ENCODE data around the gene HPCA.

The HPCA gene

DNA sequence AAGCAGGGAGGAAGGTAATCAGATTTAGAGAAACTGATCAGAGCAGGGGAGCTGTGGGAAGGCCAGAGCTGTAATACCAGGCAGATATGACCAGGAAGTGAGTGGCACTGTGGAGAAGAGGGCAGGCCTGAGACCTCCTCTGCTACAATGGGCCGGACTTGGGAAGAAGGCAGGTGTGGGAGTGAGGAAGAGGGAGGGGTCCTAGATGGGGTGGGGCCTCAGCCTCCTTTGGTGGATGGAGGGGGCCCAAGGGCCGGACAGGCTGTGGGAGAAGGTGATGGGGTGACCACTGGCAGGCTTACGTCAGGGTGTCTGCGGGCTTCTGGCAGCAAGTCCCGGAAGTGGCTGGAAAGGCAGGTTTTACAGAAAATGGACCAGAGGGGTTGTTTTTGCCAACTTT, 5.0 kb upstream of the HPCA start:
- H3K9me3 ChIP-seq = no peaks in the 10 kb centered on the region

DNA sequence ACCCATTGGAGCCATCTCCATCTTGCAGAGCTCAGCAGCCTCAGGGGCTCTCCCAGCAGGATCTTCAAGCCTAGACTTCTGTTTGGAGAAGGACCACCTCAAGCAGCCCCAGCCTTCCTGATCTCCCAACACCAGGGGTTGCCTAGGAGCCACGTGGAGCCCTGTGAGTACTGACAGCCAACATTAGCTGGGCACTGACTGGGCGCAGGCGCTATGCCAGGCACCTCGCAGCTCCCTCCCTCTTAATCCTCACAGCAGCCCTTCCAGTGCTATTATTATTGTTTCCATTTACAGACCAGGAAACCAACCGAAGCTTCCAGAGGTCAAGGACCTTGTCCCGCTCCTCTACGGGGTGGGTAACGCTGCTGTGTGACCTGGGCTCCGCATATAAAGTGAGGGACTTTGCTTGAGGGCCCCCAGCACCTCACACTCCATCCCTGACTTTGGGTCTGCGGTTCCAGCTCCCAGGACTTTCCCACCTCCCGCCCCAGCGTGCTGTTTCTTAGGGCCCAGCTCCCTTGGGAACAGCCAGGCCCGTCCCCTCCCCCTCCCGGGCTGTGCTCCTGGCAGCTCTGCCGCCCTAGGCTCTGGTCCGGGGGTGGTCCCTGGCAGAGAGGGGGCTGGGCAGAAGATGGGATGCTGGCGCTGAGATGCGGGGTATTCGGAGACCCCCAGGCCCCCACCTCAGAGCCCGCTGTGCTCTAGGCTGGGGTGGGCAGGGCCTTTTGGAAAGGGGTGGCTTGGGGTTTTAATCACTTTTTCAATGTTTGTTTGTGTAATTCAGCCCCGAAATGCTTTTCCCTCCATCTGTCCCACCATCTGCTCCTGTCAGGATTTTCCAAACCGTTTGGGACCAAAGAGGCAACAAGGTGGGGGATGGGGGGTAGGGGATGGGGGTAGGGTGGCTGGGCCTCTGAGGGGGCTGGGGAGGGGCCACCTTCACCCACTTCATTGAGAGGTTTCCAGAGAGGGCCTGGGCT, 4.1 kb upstream of the HPCA start:
- Histone ChIP-seq H3K27ac (no peak overlapping the region), H3K4me2 (peak overlapping the region; percentile 28), H3K9ac (no peak overlapping the region), H3K9me3 (no peaks in the 10 kb centered on the region), H3K4me3 (no peak overlapping the region), H3K27me3 (peaks cover 22% of the 10 kb centered on the region), H4K20me1 (no peaks in the 10 kb centered on the region), H3K36me3 (no peaks in the 10 kb centered on the region), H3K4me1 (peaks cover 7% of the 10 kb centered on the region)
- no peak for TF ChIP-seq Cebpa-rat (IDR thresholded peaks at IDR 0.05)

More for the DNA sequence above, 5.0 kb upstream of the HPCA start:
- H3K27me3 ChIP-seq = peaks cover 14% of the 10 kb centered on the region
- H3K4me2 ChIP-seq = no peak overlapping the region
- no peak overlapping the region for H3K9ac ChIP-seq
- TF ChIP-seq Cebpa-rat (IDR thresholded peaks at IDR 0.05) = no peak
- H3K27ac ChIP-seq = no peak overlapping the region
- H4K20me1 ChIP-seq = no peaks in the 10 kb centered on the region
- no peaks in the 10 kb centered on the region for H3K36me3 ChIP-seq
- H3K4me1 ChIP-seq = peaks cover 14% of the 10 kb centered on the region
- H3K4me3 ChIP-seq = no peak overlapping the region

DNA sequence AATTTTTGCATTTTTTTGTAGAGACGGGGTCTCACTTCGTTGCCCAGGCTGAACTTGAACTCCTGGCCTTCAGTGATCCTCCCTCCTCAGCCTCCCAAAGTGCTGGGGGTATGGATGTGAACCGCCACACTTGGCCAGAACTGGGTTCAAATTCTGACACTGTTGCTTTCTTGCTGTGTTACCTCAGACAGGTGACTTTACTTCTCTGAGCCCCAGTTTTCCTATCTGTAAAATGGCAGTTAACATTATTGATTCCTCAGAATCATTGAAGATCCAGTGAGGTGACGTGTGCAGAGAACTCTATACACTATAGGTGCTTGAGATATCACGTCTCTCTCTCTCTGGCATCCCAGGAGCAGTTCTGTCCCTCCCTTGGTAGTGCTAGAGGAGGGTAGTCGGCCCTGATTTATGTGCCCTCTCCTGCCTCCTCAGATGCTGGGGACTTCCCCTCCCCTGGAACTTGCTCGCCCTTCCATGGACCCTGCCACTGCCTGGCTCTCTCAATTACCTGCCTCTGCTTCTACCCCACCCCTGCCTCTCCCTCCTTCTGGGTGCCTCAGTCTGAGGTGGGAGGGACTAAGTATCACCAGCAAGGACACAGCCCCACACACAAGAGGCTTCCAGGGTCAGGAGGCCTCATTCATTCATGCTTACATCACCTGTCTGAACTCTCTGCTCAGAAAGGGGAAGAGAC, 2.8 kb upstream of the HPCA start:
- H3K9ac ChIP-seq = no peak overlapping the region
- no peaks in the 10 kb centered on the region for H3K9me3 ChIP-seq
- no peak overlapping the region for H3K4me3 ChIP-seq
- no peaks in the 10 kb centered on the region for H3K36me3 ChIP-seq
- no peak overlapping the region for H3K27ac ChIP-seq
- no peaks in the 10 kb centered on the region for H4K20me1 ChIP-seq
- TF ChIP-seq Cebpa-rat (IDR thresholded peaks at IDR 0.05) = no peak
- no peak overlapping the region for H3K4me2 ChIP-seq
- H3K4me1 ChIP-seq = peaks cover 7% of the 10 kb centered on the region
- peaks cover 28% of the 10 kb centered on the region for H3K27me3 ChIP-seq

DNA sequence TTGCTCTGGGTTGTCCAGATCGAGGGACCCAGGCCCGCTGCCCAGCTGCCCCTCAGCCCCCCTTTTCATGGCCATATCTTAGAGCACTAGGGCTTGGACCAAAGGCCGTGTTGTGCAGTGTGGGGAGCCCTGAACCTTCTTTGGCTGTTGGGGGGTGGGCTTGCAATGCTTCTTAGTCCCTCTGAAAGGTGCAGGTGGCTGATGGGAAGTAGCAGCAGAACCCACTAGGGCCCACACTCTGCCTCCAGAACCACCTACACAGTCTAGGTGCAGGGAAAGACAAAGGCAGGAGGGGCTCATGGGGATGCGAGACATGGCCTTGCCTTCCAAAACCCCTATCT, 2.3 kb upstream of the HPCA start:
- Histone ChIP-seq H3K4me2 (no peak overlapping the region), H3K4me3 (no peak overlapping the region), H3K9ac (no peak overlapping the region), H3K9me3 (no peaks in the 10 kb centered on the region), H3K27me3 (peaks cover 28% of the 10 kb centered on the region), H4K20me1 (no peaks in the 10 kb centered on the region), H3K4me1 (peaks cover 7% of the 10 kb centered on the region), H3K36me3 (no peaks in the 10 kb centered on the region), H3K27ac (no peak overlapping the region)
- no peak for TF ChIP-seq Cebpa-rat (IDR thresholded peaks at IDR 0.05)

DNA sequence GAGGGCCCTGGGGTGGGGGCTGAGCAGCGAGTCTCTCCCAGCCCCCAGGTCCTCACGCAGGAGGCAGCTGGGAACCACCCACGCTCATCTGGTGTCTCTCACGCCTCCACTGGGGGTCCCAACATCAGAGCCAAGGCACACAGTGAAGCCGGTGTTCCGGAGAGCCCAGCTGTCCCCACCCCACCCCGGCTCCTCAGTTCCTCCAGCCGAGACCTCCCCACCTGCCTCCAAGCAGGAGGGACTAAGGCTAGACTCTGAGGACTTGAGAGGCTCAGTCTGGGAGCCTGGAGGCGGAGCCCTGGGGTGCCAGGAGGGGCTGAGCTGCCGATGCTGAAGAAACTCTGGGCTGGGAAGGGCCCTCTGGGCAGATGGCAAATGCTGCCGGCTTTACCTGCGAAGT, 1.6 kb upstream of the HPCA start:
- Histone ChIP-seq H4K20me1 (no peaks in the 10 kb centered on the region), H3K36me3 (no peaks in the 10 kb centered on the region), H3K9ac (no peak overlapping the region), H3K27ac (no peak overlapping the region), H3K4me3 (no peak overlapping the region), H3K4me2 (no peak overlapping the region), H3K27me3 (peaks cover 28% of the 10 kb centered on the region), H3K9me3 (no peaks in the 10 kb centered on the region), H3K4me1 (peaks cover 7% of the 10 kb centered on the region)
- no peak for TF ChIP-seq Cebpa-rat (IDR thresholded peaks at IDR 0.05)

DNA sequence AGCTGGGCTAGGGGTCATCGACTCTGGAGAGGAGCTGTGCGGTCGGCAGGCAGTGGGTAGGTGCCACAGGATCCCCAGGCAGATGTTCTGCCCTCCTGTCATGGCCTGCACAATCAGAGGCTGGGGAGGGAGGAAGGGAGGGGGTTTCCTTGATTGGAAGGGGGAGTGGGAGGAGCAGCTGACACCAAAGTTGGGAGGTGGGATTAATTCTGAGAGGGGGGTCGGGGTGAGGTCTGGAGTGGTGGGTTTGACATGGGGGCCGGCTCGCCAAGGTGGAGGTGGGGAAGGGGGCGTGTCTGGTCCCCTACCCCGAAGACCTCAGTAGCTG, 651 bp upstream of the HPCA start:
- Histone ChIP-seq H3K36me3 (no peaks in the 10 kb centered on the region), H3K9me3 (no peaks in the 10 kb centered on the region), H4K20me1 (no peaks in the 10 kb centered on the region), H3K27ac (no peak overlapping the region), H3K9ac (no peak overlapping the region), H3K4me2 (no peak overlapping the region), H3K4me1 (peaks cover 7% of the 10 kb centered on the region), H3K4me3 (no peak overlapping the region), H3K27me3 (peaks cover 28% of the 10 kb centered on the region)
- TF ChIP-seq Cebpa-rat (IDR thresholded peaks at IDR 0.05) = no peak

DNA sequence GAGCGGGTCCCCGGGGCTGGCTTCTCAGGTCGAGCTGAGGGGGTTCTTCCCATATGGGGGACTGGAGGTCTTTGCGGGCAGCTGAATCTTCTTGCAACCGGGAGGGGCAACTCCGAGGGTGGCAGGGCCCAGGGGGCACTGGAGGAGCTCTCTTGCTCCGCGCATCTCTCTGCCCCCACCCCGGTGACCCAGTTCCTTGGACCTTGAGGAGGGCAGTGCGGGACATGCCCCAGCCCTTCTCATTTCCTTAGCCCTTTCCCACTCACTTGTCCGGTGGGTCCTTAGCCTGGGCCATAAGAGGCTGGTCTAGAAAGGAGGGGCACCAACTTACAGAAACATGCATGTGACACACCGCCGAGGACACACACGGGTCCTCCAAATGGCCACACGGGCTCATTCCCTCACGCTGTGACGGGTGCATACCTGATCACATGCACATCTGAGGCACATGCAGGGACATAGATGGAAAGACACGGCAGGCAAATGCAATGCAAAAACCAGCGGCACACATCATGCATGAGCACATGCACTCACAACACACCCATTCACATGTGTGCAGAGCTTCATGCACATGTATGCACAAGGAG, 630 bp downstream of the HPCA start:
- Histone ChIP-seq H3K4me3 (no peak overlapping the region), H3K36me3 (no peaks in the 10 kb centered on the region), H4K20me1 (no peaks in the 10 kb centered on the region; the same call in 1 of the 2 replicates), H3K9ac (no peak overlapping the region), H3K9me3 (no peaks in the 10 kb centered on the region), H3K27ac (no peak overlapping the region), H3K4me2 (no peak overlapping the region), H3K27me3 (peaks cover 34% of the 10 kb centered on the region), H3K4me1 (peaks cover 5% of the 10 kb centered on the region)
- TF ChIP-seq Cebpa-rat (IDR thresholded peaks at IDR 0.05) = no peak

DNA sequence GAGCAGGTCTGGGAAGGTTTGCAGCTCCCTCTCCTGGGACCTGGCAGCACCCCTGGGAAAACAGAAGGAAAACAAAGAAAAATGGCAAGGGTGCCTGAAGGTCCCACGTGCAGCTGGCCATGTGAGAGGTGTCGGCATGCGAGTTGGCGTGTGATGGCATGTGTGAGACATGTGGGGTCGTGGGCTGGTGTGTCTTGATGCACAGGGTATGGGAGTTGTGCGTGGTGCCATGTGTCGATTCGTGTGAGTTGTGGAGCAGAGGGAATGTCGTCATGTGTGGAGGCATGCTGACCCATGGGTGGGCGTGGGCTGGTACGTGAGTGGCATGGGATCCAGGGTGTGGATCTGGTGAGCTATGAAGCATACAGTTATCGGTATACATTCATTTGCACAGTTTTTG, 1.3 kb downstream of the HPCA start:
- H3K4me2 ChIP-seq = no peak overlapping the region
- peaks cover 6% of the 10 kb centered on the region; the same call in 1 of the 2 replicates for H4K20me1 ChIP-seq
- H3K9ac ChIP-seq = no peak overlapping the region
- no peaks in the 10 kb centered on the region for H3K9me3 ChIP-seq
- no peak for TF ChIP-seq Cebpa-rat (IDR thresholded peaks at IDR 0.05)
- H3K36me3 ChIP-seq = no peaks in the 10 kb centered on the region
- peaks cover 5% of the 10 kb centered on the region for H3K4me1 ChIP-seq
- no peak overlapping the region for H3K27ac ChIP-seq
- H3K27me3 ChIP-seq = peaks cover 41% of the 10 kb centered on the region
- no peak overlapping the region for H3K4me3 ChIP-seq

DNA sequence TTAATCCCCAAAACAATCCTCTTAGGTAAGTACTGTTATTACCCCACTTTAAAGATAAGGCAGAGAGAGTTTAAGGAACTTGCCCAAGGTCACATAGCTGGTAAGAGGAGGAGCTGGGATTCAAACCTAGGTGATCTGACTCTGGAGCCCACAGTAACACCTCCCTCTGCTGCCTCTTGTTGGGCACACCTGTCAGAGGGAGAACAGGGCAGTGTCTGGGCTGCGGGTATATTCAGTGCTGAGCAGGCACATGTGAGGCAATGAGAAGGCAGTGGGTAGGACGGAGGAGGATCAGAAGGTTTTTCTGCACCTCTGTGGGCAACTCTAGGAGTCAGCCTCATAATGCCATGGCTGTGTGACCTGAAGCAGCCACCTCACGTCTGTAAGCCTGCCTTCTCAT, 1.8 kb downstream of the HPCA start:
- Histone ChIP-seq H3K36me3 (no peaks in the 10 kb centered on the region), H3K4me1 (peaks cover 10% of the 10 kb centered on the region), H3K27ac (no peak overlapping the region), H3K9me3 (no peaks in the 10 kb centered on the region; the same call in 1 of the 2 replicates), H3K27me3 (peaks cover 46% of the 10 kb centered on the region), H4K20me1 (peaks cover 6% of the 10 kb centered on the region; the same call in 1 of the 2 replicates), H3K4me2 (no peak overlapping the region), H3K9ac (no peak overlapping the region), H3K4me3 (no peak overlapping the region)
- no peak for TF ChIP-seq Cebpa-rat (IDR thresholded peaks at IDR 0.05)
